Measurements from ENCODE around the gene SMIM5. TPM values are rescaled to one million over a fixed set of nuclear protein-coding genes. Genes with fewer than 3 reads are reported as not detected.

Gene SMIM5, protein sequence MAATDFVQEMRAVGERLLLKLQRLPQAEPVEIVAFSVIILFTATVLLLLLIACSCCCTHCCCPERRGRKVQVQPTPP
- total RNA-seq, result 2.7 TPM
- long read RNA-seq, full-length matches to known transcripts, result 1 of 2 reads
- long read RNA-seq, partial matches to known transcripts, result 0 of 2 reads
- long read RNA-seq, other reads (novel, unspliced or antisense), result 1 of 2 reads

DNA sequence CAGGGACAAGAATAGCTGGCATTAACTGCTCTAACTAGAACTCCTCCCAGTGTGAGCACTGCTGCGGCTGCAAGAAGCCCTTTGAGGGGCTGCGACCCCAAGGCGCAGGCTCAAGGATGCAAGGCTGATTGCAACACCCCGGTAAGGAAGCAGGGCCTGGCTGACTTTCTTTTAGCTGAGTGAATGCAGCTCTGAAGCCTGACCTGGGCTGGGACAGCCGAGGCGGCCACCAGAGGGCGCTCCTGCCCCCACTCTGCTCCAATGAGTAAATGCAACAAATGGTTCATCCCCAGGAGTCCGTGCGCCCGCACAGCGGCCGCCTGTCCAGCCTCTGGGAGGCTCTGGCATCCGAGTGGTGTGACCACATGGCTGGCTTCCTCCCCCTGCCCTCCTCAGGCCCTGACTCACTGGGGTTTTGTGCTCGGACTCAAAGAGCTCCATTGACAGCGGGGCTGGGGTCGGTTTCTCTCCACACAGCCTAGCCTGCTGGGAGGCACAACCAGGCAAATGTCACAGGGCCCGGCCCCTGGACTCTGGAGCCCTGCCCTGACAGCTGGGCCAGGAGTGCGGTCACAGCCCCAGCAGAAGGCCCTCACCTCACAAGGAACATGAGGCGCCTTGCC, at the start of gene SMIM5:
TSS of gene SMIM5 (plus strand) at position 572 of the 623 bp plus-strand sequence. CDS start 6,768 bp downstream, outside the sequence.
- Histone ChIP-seq H3K36me3 (peaks cover 20% of the 10 kb centered on the region), H3K9me3 (no peaks in the 10 kb centered on the region), H3K27ac (peak within 1 kb of the TSS; percentile 80), H3K4me1 (peaks cover 39% of the 10 kb centered on the region), H3K27me3 (ENCODE audit: low read depth) (no peaks in the 10 kb centered on the region), H3K4me3 (peak within 1 kb of the TSS; percentile 4)
- intact Hi-C loops (cut with DNase I), result no loop called here
- TF ChIP-seq, protein P1, sequence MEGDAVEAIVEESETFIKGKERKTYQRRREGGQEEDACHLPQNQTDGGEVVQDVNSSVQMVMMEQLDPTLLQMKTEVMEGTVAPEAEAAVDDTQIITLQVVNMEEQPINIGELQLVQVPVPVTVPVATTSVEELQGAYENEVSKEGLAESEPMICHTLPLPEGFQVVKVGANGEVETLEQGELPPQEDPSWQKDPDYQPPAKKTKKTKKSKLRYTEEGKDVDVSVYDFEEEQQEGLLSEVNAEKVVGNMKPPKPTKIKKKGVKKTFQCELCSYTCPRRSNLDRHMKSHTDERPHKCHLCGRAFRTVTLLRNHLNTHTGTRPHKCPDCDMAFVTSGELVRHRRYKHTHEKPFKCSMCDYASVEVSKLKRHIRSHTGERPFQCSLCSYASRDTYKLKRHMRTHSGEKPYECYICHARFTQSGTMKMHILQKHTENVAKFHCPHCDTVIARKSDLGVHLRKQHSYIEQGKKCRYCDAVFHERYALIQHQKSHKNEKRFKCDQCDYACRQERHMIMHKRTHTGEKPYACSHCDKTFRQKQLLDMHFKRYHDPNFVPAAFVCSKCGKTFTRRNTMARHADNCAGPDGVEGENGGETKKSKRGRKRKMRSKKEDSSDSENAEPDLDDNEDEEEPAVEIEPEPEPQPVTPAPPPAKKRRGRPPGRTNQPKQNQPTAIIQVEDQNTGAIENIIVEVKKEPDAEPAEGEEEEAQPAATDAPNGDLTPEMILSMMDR (IDR thresholded peaks at IDR 0.05), result peak; percentile 98
- DNase-seq (peak; percentile 90), ATAC-seq (peak; percentile 85 to 90)

DNA sequence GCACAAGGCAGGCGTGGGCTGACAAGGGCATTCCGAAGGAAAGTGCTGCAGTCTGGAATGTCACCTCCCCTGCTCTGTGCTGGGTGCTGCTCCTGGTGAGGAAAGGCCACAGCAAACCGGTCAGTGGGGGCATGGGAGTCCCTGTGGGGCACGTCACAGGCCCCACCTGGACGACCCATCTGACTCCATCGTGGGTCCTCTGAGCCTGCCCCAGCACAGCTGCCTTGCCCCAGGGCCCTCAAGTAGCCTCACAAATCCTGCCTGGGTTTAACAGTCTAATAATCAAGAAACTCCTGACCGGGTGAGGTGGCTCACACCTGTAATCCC, 48.4 kb upstream of the SMIM5 start:
- intact Hi-C loops (cut with DNase I), result no loop called here
- ATAC-seq, result no peak
- no peak overlapping the region for H3K27ac ChIP-seq
- H3K4me1 ChIP-seq, result peaks cover 11% of the 10 kb centered on the region
- TF ChIP-seq, protein P1 (IDR thresholded peaks at IDR 0.05), result no peak
- H3K36me3 ChIP-seq, result no peaks in the 10 kb centered on the region
- H3K4me3 ChIP-seq, result no peak overlapping the region
- no peak for DNase-seq
- H3K9me3 ChIP-seq, result no peaks in the 10 kb centered on the region
- no peaks in the 10 kb centered on the region for H3K27me3 ChIP-seq (ENCODE audit: low read depth)

DNA sequence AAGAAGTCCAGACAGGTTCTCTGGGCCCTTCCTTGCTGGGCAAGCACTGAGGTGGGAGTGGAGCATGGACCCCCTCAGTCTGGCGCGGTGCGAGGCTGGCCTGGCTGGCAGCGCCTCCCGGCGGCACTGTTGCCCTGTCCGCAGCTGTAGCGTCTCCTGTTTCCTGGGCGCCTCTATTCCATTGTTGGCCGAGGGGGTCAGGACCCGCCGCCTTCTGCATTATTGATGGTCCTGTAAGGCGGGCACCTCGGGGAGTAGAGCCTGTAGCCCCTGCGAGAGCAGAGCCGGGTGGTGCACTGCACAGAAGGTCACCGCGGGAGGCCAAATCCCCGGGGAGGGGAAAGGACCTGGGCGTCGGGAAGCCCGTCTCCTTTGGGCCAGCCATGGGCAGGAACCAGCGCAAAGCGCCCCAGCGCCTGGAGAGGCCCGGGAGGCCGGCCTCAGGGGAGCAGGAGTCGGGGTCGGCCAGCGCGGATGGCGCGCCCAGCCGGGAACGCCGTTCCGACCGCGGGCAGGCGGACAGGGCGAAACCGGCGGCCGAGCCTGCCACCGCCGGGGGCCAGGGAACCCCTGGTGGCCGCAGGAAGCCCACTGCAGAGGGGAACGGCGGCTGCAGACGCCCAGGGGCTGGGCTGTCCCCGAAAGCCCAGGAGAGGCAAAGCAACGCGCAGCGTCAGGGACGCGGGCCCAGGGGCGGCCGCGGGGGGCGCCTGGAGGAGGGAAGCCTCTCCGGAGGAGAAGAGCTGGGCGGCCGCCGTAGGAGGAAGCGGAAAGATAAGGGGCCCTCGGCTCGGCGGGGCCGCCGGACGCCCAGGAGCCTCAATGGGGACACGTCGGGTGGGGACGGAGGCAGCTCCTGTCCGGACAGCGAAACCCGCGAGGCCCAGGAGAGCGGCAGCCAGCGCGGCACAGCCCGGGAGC, 45.3 kb upstream of the SMIM5 start, which contains the start of gene MYO15B:
TSS of gene MYO15B (plus strand) at position 126 of the 921 bp plus-strand sequence. CDS start at position 384, 258 bp downstream.
- ATAC-seq, result peak; percentile 66 to 70

DNA sequence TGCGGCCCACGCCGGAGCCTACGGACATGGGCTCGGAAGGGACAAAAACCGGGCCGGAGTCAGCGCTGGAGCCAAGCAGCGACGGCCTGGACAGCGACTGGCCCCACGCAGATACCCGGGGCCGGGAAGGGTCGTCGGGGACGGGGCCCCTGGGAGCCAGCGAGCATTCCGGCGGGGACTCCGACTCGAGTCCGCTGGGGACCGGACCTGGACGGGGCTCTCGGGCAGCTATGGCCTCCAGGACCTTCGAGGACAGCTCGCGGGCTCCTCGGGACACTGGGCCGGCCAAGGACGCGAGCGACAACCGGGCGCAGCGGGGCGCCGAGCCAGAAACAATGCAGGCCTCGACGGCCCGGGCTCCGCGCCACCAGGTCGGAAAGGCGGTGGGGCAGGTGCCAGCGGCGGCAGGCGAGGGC, 44.6 kb upstream of the SMIM5 start:
- intact Hi-C loops (cut with DNase I), result no loop called here
- peak overlapping the region; percentile 84 for H3K4me3 ChIP-seq
- peak; percentile 14 to 39 for ATAC-seq
- TF ChIP-seq, protein P1 (IDR thresholded peaks at IDR 0.05), result no peak
- peak; percentile 66 for DNase-seq
- H3K9me3 ChIP-seq, result no peaks in the 10 kb centered on the region
- no peaks in the 10 kb centered on the region for H3K27me3 ChIP-seq (ENCODE audit: low read depth)
- peaks cover 20% of the 10 kb centered on the region for H3K4me1 ChIP-seq
- H3K36me3 ChIP-seq, result peaks cover 6% of the 10 kb centered on the region
- peak overlapping the region; percentile 97 for H3K27ac ChIP-seq

More for the DNA sequence above, 45.3 kb upstream of the SMIM5 start, which contains the start of gene MYO15B:
- peak; percentile 85 for DNase-seq
- TF ChIP-seq, protein P1 (IDR thresholded peaks at IDR 0.05), result peak; percentile 46
- Histone ChIP-seq H3K9me3 (no peaks in the 10 kb centered on the region), H3K4me1 (peaks cover 20% of the 10 kb centered on the region), H3K27ac (peak within 1 kb of the TSS; percentile 97), H3K36me3 (peaks cover 6% of the 10 kb centered on the region), H3K4me3 (peak within 1 kb of the TSS; percentile 84), H3K27me3 (ENCODE audit: low read depth) (no peaks in the 10 kb centered on the region)
- intact Hi-C loops (cut with DNase I), result no loop called here
